H9 (cell line): Measurements from ENCODE around the gene OR2H2. TPM values are rescaled to one million over a fixed set of nuclear protein-coding genes. Genes with fewer than 3 reads are reported as not detected.

Experiments used
- DNase-seq: peaks from one replicate; pipeline ENCODE4 v3.0.0-alpha.2; 2017
- H2AFZ ChIP-seq: one replicate; pipeline ENCODE4 v1.6.1; 2013; ENCODE audit warnings: mild to moderate bottlenecking, low read length, control low read depth, moderate library complexity
- H2AK5ac ChIP-seq: 2 replicates; pipeline ENCODE4 v1.6.1; 2013; ENCODE audit warnings: low read length, control low read depth, mixed read lengths; ENCODE audit not compliant: insufficient read length
- H2BK120ac ChIP-seq: one replicate; pipeline ENCODE4 v1.6.1; 2013; ENCODE audit warnings: low read depth, mild to moderate bottlenecking, low read length, control low read depth, inconsistent platforms; ENCODE audit not compliant: poor library complexity, severe bottlenecking
- H2BK12ac ChIP-seq: 2 replicates; pipeline ENCODE4 v1.6.1; 2013; ENCODE audit warnings: low read length, control low read depth, mixed read lengths, low read depth; ENCODE audit not compliant: insufficient read length
- H2BK15ac ChIP-seq: 2 replicates; pipeline ENCODE4 v1.6.1; 2013; ENCODE audit warnings: low read depth, low read length, control low read depth
- H2BK20ac ChIP-seq: one replicate; pipeline ENCODE4 v1.6.1; 2013; ENCODE audit warnings: low read depth, mild to moderate bottlenecking, low read length, control low read depth, inconsistent platforms; ENCODE audit not compliant: poor library complexity, severe bottlenecking
- H2BK5ac ChIP-seq: 2 replicates; pipeline ENCODE4 v1.6.1; 2013; ENCODE audit warnings: low read length, control low read depth, mixed read lengths; ENCODE audit not compliant: insufficient read length
- H3K14ac ChIP-seq: 2 replicates; pipeline ENCODE4 v1.6.1; 2013; ENCODE audit warnings: low read length, control low read depth; ENCODE audit not compliant: insufficient read depth
- H3K18ac ChIP-seq: 2 replicates; pipeline ENCODE4 v1.6.1; 2013; ENCODE audit warnings: low read depth, mild to moderate bottlenecking, mixed read lengths, low read length, control low read depth; ENCODE audit not compliant: insufficient read length
- H3K23ac ChIP-seq: 2 replicates; pipeline ENCODE4 v1.6.1; 2013; ENCODE audit warnings: low read length, control low read depth, mixed read lengths, low read depth; ENCODE audit not compliant: insufficient read length
- H3K23me2 ChIP-seq: 2 replicates; pipeline ENCODE4 v1.6.1; 2013; ENCODE audit warnings: low read depth, mild to moderate bottlenecking, mixed read lengths, low read length, control low read depth; ENCODE audit not compliant: insufficient read length, poor library complexity, severe bottlenecking
- H3K27ac ChIP-seq: 2 replicates; pipeline ENCODE4 v1.5.1; 2013; ENCODE audit warnings: low read length, control low read depth, mixed read lengths, low read depth; ENCODE audit not compliant: insufficient read length
- H3K27me3 ChIP-seq: 2 replicates; pipeline ENCODE4 v1.6.1; 2013; ENCODE audit warnings: low read length, control low read depth, inconsistent platforms; ENCODE audit not compliant: insufficient read depth
- H3K4ac ChIP-seq: 2 replicates; pipeline ENCODE4 v1.6.1; 2013; ENCODE audit warnings: low read depth, mild to moderate bottlenecking, control low read depth, inconsistent platforms, low read length, moderate library complexity
- H3K4me1 ChIP-seq: 2 replicates; pipeline ENCODE4 v1.6.1; 2013; ENCODE audit warnings: low read length, control low read depth, inconsistent platforms; ENCODE audit not compliant: insufficient read depth
- H3K4me2 ChIP-seq: 2 replicates; pipeline ENCODE4 v1.6.1; 2013; ENCODE audit warnings: low read length, control low read depth, mixed read lengths; ENCODE audit not compliant: insufficient read length, insufficient read depth
- H3K56ac ChIP-seq: 2 replicates; pipeline ENCODE4 v1.6.1; 2013; ENCODE audit warnings: low read depth, mild to moderate bottlenecking, mixed read lengths, low read length, control low read depth; ENCODE audit not compliant: insufficient read length
- H3K79me1 ChIP-seq: 2 replicates; pipeline ENCODE4 v1.6.1; 2013; ENCODE audit warnings: low read depth, mild to moderate bottlenecking, moderate library complexity, low read length, control low read depth, inconsistent platforms; ENCODE audit not compliant: insufficient read depth, poor library complexity, severe bottlenecking
- H3K79me2 ChIP-seq: 2 replicates; pipeline ENCODE4 v1.6.1; 2013; ENCODE audit warnings: low read length, control low read depth, inconsistent platforms; ENCODE audit not compliant: insufficient read depth
- H3K9ac ChIP-seq: 2 replicates; pipeline ENCODE4 v1.6.1; 2013; ENCODE audit warnings: low read length, control low read depth, mixed read lengths; ENCODE audit not compliant: insufficient read length; ENCODE audit errors: extremely low read depth
- H3K9me3 ChIP-seq: one replicate; pipeline ENCODE4 v1.6.1; 2013; ENCODE audit warnings: low read depth, low read length, inconsistent platforms; ENCODE audit not compliant: control insufficient read depth
- H3T11ph ChIP-seq: one replicate; pipeline ENCODE4 v1.6.1; 2013; ENCODE audit warnings: mild to moderate bottlenecking, low read length, control low read depth, inconsistent platforms
- H4K20me1 ChIP-seq: one replicate; pipeline ENCODE4 v1.6.1; 2013; ENCODE audit not compliant: control insufficient read depth, insufficient read length, insufficient read depth
- H4K5ac ChIP-seq: 2 replicates; pipeline ENCODE4 v1.6.1; 2013; ENCODE audit warnings: low read depth, mild to moderate bottlenecking, mixed read lengths, low read length, control low read depth; ENCODE audit not compliant: insufficient read length
- H4K8ac ChIP-seq: replicated peaks from 2 replicates; pipeline ENCODE4 v1.6.1; 2013; ENCODE audit warnings: low read length, control low read depth, mixed read lengths, low read depth; ENCODE audit not compliant: insufficient read length
- H4K91ac ChIP-seq: 2 replicates; pipeline ENCODE4 v1.6.1; 2013; ENCODE audit warnings: low read depth, mild to moderate bottlenecking, moderate library complexity, mixed read lengths, low read length, control low read depth; ENCODE audit not compliant: insufficient read length
- H3K27ac Mint-ChIP-seq, 3 experiments: 2 replicates in 2 of 3; 3 replicates in 1 of 3; pipeline ENCODE4 v1.8.0; 2020 to 2021; ENCODE audit warnings: mixed read lengths in 3 of 3, mild to moderate bottlenecking in 1 of 3, moderate library complexity in 1 of 3
- H3K27me3 Mint-ChIP-seq: 2 replicates; pipeline ENCODE4 v1.8.0; 2021; ENCODE audit warnings: low read depth, mild to moderate bottlenecking, moderate library complexity, mixed read lengths
- H3K36me3 Mint-ChIP-seq, 3 experiments: 2 replicates in 2 of 3; 3 replicates in 1 of 3; pipeline ENCODE4 v1.8.0; 2020 to 2021; ENCODE audit warnings: low read depth in 3 of 3, mixed read lengths in 3 of 3; ENCODE audit not compliant: insufficient read depth in 1 of 3
- H3K4me1 Mint-ChIP-seq, 2 experiments: 2 replicates each; pipeline ENCODE4 v1.8.0; 2020; ENCODE audit warnings: mixed read lengths in 2 of 2
- H3K4me3 Mint-ChIP-seq, 2 experiments: 2 replicates in 1 of 2; 3 replicates in 1 of 2; pipeline ENCODE4 v1.8.0; 2020 to 2021; ENCODE audit warnings: mild to moderate bottlenecking in 2 of 2, mixed read lengths in 2 of 2, moderate library complexity in 1 of 2
- H3K9me3 Mint-ChIP-seq, 2 experiments: 2 replicates in 1 of 2; 3 replicates in 1 of 2; pipeline ENCODE4 v1.8.0; 2020; ENCODE audit warnings: mild to moderate bottlenecking in 2 of 2, mixed read lengths in 2 of 2, moderate library complexity in 1 of 2
- WGBS: extraction: QIAGEN DNeasy Blood & Tissue Kit; methylation state at CpG from one replicate; pipeline ENCODE4 v1.1.7; 2013; ENCODE audit warnings: missing lambda C conversion rate, low lambda C conversion rate, mixed read lengths; ENCODE audit not compliant: insufficient read length; ENCODE audit errors: extremely low coverage; 5-methylcytosine and 5-hydroxymethylcytosine counted together
- total RNA-seq: library from RNA; stranded (reverse); gene quantifications from 2 replicates; pipeline ENCODE4 v1.2.1, GENCODE V29; 2021
- TF ChIP-seq, protein P1 (sequence below): fragments of 200-600 bp; sonication (generic); conservative IDR thresholded peaks from 3 replicates; pipeline ENCODE4 v1.8.0; 2021; ENCODE audit warnings: antibody characterized with exemption, mild to moderate bottlenecking

The OR2H2 gene
- total RNA-seq, 1 experiment from 2014 or later: not detected

DNA sequence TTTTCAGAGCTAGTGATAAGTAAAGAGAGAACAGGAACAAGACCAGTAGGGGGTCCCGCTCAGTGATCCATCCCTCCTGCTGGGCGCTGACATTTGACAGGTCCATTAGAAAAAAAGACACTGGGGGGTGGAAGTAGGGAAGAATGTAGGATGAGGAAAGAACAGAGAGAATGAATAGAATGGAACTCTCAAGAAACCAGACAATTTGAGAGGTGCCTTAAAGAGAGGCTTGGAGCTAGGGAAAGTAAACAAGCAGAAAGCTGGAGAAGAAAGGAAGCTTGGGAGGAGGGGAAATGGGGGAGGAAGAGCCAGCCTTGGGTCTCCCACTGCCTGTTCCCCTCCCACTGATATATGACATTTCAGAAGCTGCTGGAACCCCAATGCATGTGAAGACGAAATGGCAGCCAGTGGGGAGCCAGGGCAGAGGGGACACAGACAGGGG is 39.6 kb downstream of the OR2H2 start:
- no CpG with 5 or more reads among the region's 3 CpGs for WGBS
- Histone ChIP-seq H3K23me2 (peaks cover 19% of the 10 kb centered on the region), H3K14ac (no peak overlapping the region), H2AK5ac (no peak overlapping the region), H3K27ac (no peak overlapping the region), H3T11ph (no peak overlapping the region), H3K18ac (no peak overlapping the region), H3K9me3 (no peaks in the 10 kb centered on the region), H3K79me2 (peaks cover 7% of the 10 kb centered on the region; the same call in 1 of the 2 replicates), H3K23ac (no peak overlapping the region), H2BK12ac (no peak overlapping the region), H2BK120ac (no peak overlapping the region), H2AFZ (no peak overlapping the region), H3K79me1 (no peaks in the 10 kb centered on the region), H3K27me3 (no peaks in the 10 kb centered on the region), H2BK20ac (no peak overlapping the region), H3K9ac (no peak overlapping the region), H2BK15ac (no peak overlapping the region), H2BK5ac (no peak overlapping the region), H3K56ac (no peak overlapping the region), H3K4me2 (peak overlapping the region; percentile 90), H3K4ac (no peak overlapping the region), H4K91ac (no peak overlapping the region), H4K20me1 (no peaks in the 10 kb centered on the region), H4K8ac (no peak overlapping the region), H3K4me1 (peaks cover 17% of the 10 kb centered on the region; the same call in 1 of the 2 replicates), H4K5ac (no peak overlapping the region)
- peaks cover 43 to 70% (median 48%) of the 10 kb centered on the region in 3 experiments; a peak in 6 of 7 replicates for H3K36me3 Mint-ChIP-seq
- H3K4me3 Mint-ChIP-seq: peak overlapping the region; percentile 88 to 92
- peak overlapping the region; percentile 40 to 96 (median 54); a peak in 6 of 7 replicates for H3K27ac Mint-ChIP-seq
- H3K27me3 Mint-ChIP-seq: no peaks in the 10 kb centered on the region
- TF ChIP-seq, protein P1, sequence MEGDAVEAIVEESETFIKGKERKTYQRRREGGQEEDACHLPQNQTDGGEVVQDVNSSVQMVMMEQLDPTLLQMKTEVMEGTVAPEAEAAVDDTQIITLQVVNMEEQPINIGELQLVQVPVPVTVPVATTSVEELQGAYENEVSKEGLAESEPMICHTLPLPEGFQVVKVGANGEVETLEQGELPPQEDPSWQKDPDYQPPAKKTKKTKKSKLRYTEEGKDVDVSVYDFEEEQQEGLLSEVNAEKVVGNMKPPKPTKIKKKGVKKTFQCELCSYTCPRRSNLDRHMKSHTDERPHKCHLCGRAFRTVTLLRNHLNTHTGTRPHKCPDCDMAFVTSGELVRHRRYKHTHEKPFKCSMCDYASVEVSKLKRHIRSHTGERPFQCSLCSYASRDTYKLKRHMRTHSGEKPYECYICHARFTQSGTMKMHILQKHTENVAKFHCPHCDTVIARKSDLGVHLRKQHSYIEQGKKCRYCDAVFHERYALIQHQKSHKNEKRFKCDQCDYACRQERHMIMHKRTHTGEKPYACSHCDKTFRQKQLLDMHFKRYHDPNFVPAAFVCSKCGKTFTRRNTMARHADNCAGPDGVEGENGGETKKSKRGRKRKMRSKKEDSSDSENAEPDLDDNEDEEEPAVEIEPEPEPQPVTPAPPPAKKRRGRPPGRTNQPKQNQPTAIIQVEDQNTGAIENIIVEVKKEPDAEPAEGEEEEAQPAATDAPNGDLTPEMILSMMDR: no peak
- DNase-seq: peak; percentile 45
- H3K4me1 Mint-ChIP-seq: peaks cover 61 to 78% of the 10 kb centered on the region in 2 experiments
- no peaks in the 10 kb centered on the region for H3K9me3 Mint-ChIP-seq
